AML-193 (cell line): Measurements from ENCODE around the gene FBXW2.

ENCODE experiments used
- DNase-seq, 2 experiments: peaks; one replicate each; lab custom pipeline; 2025; lab: John Stamatoyannopoulos, UW

The FBXW2 gene

DNA sequence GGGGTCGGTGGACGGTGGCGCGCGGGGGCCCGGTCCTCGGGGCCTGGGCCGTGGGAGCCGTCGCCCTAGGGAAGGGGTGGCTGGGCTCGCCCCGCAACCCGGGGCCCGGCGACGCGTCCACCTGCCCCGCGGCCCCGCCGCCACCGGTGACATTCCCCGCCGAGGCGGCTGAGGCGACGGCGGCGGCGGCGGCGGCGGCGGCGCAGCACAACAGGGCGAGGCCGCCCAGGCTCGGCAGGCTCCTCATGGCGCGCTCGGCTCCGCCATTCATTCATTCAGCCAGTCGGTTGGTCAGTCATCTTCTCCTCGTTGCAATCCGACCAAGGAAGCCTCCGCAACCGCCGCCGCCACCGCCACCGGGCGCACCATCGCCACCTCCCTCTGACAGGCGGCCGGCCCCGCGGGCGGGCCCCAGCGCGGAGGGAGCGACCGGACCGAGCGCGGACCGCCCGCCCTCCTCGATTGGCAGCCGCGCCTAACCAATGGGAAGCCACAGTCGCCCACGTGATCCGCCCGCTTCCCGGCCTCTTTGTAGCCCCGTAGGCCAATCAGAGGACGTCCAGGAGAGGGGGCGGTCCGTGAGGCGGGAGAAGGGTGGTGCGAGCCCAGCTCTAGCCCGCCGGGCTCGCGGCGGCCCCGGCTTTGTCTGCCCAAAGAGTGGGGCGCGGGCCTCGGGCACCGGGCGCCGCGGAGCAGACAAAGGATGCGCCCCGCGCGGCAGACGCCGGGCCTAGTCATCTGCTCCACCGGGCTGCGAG lies 78.9 kb downstream of the FBXW2 start, which contains the start of gene MEGF9:
Gene MEGF9 (minus strand): TSS at position 383 of the 758 bp plus-strand sequence. CDS start 112 bp downstream, at position 271.
- DNase-seq = peak; percentile 93 to 94

DNA sequence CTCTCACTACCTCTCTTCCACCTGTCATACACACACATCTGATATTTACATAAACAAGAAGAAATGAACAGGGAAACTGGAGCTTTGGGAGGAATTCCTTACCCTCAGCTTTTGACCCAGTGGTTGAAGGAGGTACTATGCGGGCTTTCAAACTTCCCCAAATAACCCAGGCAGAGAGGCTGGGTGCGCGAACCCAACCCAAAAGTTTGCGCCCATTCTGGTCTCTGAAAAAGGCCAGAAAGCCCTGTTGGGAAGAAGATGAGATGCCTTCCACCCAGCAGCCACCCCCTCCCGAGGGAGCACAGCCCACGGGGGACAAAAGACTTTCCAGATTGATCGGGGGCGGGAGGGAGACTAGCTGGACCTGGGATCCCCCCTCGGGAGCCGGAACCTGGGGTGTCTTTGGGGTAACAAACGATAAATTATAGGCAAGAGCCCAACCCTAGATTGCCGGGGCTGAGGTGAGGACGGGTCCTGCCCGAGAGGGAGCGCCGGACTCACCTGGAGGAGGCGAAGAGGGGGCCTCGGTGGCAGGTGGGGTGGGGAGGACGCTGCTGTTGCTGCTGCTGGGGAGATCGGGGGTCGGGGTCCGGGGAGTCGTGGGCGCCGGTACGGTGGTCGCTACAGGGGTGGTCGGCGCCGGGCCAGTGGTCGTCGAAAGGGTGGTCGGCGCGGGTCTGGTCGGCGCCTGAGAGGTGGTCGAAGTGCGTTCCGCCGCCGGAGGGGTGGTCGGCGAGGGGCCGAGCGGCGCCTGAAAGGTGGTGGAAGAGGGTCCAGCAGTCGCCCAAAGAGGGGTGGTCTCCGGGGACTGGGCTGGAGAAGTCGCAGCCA lies 79.7 kb downstream of the FBXW2 start:
- DNase-seq = peak; percentile 32 to 49

DNA sequence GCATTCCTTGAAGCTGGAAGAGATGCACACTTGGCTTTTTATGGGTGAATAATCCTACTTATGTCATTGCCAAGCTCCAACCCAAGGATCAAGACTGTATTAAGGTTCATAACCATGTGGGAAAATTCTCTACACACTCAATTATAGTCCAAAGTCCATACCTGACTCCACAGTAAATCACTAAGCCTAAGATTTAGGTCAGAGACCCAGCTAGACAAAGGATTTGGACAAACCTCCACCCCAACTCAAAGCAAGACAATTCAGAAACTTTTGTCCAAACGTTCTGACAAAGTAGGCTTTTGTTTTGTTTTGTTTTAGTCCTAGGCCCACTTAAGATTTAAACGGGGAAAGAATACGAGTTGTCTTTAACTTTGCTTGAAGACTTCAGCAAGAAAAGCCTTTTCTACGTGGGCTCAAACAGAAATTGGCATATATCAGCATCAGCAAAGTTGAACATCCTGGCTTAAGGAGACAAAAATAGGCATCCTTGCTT lies 80.6 kb downstream of the FBXW2 start:
- no peak for DNase-seq

DNA sequence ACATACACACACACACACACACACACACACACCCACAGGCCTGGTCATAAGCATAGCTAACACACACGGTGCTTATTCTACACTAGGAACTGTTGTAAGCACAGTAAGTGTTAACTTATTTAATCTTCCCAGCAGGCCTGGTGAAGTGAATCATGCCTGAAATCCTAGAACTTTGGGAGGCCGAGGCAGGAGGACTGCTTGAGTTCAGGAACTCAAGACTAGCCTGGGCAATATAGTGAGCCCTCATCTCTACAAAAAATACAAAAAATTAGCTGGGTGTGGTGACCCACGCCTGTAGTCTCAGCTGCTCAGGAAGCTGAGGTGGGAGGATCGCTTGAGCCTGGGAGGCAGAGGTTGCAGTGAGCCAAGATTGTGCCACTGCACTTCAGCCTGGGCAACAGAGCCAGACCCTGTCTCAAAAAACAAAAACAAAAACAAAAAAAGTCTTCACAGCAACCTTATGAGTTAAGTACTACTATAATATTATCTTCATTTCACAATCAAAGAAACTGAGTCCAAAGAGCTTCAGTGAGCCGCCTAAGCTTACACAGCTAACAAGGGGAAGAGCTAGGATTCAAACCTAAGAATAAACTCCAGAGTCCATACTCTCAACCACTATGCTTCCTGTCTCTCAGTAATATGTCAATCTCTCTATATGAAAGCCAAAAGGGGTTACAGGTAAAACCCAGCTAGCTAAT lies 81.2 kb downstream of the FBXW2 start:
- DNase-seq = peak in 1 of 2 experiments; percentile 16

DNA sequence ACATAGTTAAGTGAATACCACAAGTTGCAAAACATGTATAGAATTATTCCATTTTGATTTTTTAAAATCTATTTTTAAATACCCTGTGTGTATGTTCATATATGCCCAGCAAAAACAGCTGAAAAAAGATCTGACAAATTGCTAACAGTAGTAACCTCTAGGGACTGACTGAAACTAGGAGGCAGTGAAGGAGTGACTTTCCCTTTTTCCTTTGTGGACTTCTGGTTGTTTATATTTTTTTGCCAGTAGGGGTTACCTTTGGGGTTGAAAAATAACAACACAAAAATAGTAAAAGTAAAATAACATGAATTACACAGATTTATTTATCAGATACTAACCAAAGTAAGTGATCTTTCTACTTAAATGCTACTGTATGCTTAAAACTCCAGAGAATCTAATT lies 81.9 kb downstream of the FBXW2 start:
- no peak for DNase-seq

DNA sequence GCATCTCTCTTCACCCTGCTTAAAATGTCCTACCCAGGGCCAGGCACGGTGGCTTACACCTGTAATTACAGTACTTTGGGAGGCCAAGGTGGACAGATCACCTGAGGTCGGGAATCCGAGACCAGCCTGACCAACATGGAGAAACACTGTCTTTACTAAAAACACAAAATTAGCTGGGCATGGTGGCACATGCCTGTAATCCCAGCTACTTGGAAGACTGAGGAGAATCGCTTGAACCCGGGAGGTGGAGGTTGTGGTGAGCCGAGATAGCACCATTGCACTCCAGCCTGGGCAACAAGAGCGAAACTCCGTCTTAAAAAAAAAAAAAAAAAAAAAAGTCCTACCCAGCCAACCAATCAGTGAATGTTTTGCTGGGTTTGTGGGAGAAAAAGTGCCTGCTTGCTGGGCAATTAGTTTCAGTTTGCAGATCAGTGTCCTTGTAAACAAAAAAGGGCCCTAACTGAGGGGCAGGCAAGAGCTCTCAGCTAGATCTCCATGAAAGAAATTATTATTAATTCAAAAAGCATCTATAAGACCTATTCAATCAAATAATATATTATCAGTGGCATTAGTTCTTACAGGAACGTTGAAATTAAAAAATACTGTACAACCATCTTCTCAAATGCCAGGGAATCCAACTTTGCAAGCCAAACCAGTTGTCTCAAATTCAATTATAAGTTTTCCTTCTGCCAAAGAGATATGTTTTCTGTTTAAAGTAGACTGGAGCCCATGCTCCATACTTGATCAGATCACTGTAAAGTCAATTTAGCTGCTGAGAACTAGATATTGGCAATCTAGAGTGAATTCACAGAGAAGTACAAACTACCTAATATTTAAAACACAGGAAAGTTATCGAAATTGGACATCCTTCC lies 82.9 kb downstream of the FBXW2 start:
- DNase-seq = peak; percentile 62 to 72

DNA sequence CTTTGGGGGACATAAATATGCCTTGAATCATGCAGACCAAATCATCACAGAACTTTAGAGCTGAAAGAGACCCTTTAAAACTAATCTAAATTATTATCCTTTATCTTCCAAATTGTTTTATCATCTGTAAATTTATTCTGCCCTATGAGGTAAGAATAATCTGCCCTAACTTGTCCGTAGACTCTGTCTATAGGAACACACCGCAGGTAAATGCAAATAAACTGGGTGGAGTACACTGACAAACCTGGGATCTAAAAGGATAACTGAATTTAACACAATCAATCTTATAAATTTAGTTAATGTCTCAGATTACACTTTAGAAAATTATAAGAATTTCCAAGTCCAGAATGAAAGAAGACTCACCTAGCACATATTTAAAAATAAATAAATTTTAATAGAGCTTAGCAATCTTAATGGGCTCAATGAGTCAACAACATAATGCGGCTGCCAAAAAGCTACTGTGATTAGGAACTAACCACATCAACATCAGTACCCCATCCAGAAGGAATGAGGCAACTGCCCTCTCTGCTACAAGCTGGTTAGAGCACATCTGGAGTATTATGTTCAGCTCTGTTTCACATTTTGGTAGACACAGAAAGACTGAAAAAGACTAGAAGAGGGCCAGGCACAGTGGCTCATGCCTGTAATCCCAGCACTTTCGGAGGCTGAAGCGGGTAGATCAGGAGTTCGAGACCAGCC lies 84.5 kb downstream of the FBXW2 start:
- DNase-seq = no peak

DNA sequence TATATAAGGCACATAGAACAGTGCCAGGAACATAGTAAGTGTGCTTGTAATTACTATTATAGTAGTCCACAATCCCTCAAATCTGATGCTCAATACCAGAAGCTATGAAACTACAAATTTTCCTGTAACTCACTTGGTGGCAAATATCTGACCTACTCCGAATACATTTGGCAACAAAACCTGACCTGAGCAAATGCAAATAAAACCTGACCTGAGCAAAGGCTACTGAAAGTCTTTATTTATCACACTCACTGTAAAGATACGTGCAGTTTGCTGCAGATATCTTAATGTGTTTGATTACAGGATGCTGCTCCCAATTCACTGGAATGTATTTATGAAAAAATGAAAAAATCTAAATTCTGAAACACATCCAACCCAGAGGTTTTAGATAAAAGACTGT lies 86.0 kb downstream of the FBXW2 start:
- no peak for DNase-seq
